ENCODE measurements around the gene NIT2. TPM values are rescaled to one million over a fixed set of nuclear protein-coding genes. Genes with fewer than 3 reads are reported as not detected.

The NIT2 gene, protein sequence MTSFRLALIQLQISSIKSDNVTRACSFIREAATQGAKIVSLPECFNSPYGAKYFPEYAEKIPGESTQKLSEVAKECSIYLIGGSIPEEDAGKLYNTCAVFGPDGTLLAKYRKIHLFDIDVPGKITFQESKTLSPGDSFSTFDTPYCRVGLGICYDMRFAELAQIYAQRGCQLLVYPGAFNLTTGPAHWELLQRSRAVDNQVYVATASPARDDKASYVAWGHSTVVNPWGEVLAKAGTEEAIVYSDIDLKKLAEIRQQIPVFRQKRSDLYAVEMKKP
- total RNA-seq (2012; rRNA removed) = 26.1 and 28.8 TPM in 2 replicates

GRCh38 chr3:100334488-100335351 lies at the start of gene NIT2:
Gene NIT2 (plus strand): TSS chr3:100334757. CDS start chr3:100334792, 35 bp downstream.
- peak within 1 kb of the TSS; percentile 84 for H3K4me2 ChIP-seq (ENCODE audit: low read length)
- peaks cover 14% of the 10 kb centered on the region for H3K4me1 ChIP-seq (ENCODE audit: control insufficient read depth, insufficient read depth, low read length)
- H3K36me3 ChIP-seq (ENCODE audit: insufficient read depth, low read length) = peaks cover 3% of the 10 kb centered on the region
- H3K27me3 ChIP-seq (ENCODE audit: control insufficient read depth, insufficient read depth, low read length) = no peaks in the 10 kb centered on the region
- peak within 1 kb of the TSS; percentile 77 for H3K4me3 ChIP-seq (ENCODE audit: low read length)
- no peaks in the 10 kb centered on the region for H3K9me3 ChIP-seq (replicated peaks; ENCODE audit: low read length)
- H3K9ac ChIP-seq (ENCODE audit: low read depth, low read length) = peak within 1 kb of the TSS; percentile 85

- Histone ChIP-seq H3K4me3 (ENCODE audit: low read length) (no peak overlapping the region), H3K4me2 (ENCODE audit: low read length) (no peak overlapping the region), H3K9me3 (replicated peaks; ENCODE audit: low read length) (no peaks in the 10 kb centered on the region), H3K27me3 (ENCODE audit: control insufficient read depth, insufficient read depth, low read length) (no peaks in the 10 kb centered on the region), H3K36me3 (ENCODE audit: insufficient read depth, low read length) (peaks cover 32% of the 10 kb centered on the region), H3K4me1 (ENCODE audit: control insufficient read depth, insufficient read depth, low read length) (peaks cover 4% of the 10 kb centered on the region), H3K9ac (ENCODE audit: low read depth, low read length) (no peak overlapping the region)
Observed at GRCh38 chr3:100288288-100288894, 46.2 kb upstream of the NIT2 start.

GRCh38 chr3:100289339-100289738 lies 45.2 kb upstream of the NIT2 start:
- H3K9ac ChIP-seq (ENCODE audit: low read depth, low read length) = no peak overlapping the region
- peaks cover 26% of the 10 kb centered on the region for H3K36me3 ChIP-seq (ENCODE audit: insufficient read depth, low read length)

GRCh38 chr3:100295089-100295488 lies 39.5 kb upstream of the NIT2 start:
- no peak overlapping the region for H3K4me3 ChIP-seq (ENCODE audit: low read length)
- peaks cover 38% of the 10 kb centered on the region for H3K36me3 ChIP-seq (ENCODE audit: insufficient read depth, low read length)
- no peaks in the 10 kb centered on the region for H3K27me3 ChIP-seq (ENCODE audit: control insufficient read depth, insufficient read depth, low read length)
- no peak overlapping the region for H3K9ac ChIP-seq (ENCODE audit: low read depth, low read length)
- peaks cover 10% of the 10 kb centered on the region for H3K4me1 ChIP-seq (ENCODE audit: control insufficient read depth, insufficient read depth, low read length)
- H3K9me3 ChIP-seq (replicated peaks; ENCODE audit: low read length) = no peaks in the 10 kb centered on the region
- H3K4me2 ChIP-seq (ENCODE audit: low read length) = no peak overlapping the region

More at GRCh38 chr3:100289339-100289738, 45.2 kb upstream of the NIT2 start:
- Histone ChIP-seq H3K27me3 (ENCODE audit: control insufficient read depth, insufficient read depth, low read length) (no peaks in the 10 kb centered on the region), H3K9me3 (replicated peaks; ENCODE audit: low read length) (no peaks in the 10 kb centered on the region), H3K4me1 (ENCODE audit: control insufficient read depth, insufficient read depth, low read length) (peaks cover 4% of the 10 kb centered on the region), H3K4me3 (ENCODE audit: low read length) (no peak overlapping the region), H3K4me2 (ENCODE audit: low read length) (no peak overlapping the region)

- peaks cover 43% of the 10 kb centered on the region for H3K36me3 ChIP-seq (ENCODE audit: insufficient read depth, low read length)
Observed at GRCh38 chr3:100297784-100298183, 36.8 kb upstream of the NIT2 start.

GRCh38 chr3:100299016-100299415 lies 35.5 kb upstream of the NIT2 start:
- Histone ChIP-seq H3K9me3 (replicated peaks; ENCODE audit: low read length) (no peaks in the 10 kb centered on the region), H3K4me2 (ENCODE audit: low read length) (no peak overlapping the region), H3K9ac (ENCODE audit: low read depth, low read length) (no peak overlapping the region), H3K4me1 (ENCODE audit: control insufficient read depth, insufficient read depth, low read length) (peaks cover 10% of the 10 kb centered on the region), H3K27me3 (ENCODE audit: control insufficient read depth, insufficient read depth, low read length) (no peaks in the 10 kb centered on the region), H3K4me3 (ENCODE audit: low read length) (no peak overlapping the region), H3K36me3 (ENCODE audit: insufficient read depth, low read length) (peaks cover 45% of the 10 kb centered on the region)

More at GRCh38 chr3:100297784-100298183, 36.8 kb upstream of the NIT2 start:
- Histone ChIP-seq H3K9ac (ENCODE audit: low read depth, low read length) (no peak overlapping the region), H3K27me3 (ENCODE audit: control insufficient read depth, insufficient read depth, low read length) (no peaks in the 10 kb centered on the region), H3K9me3 (replicated peaks; ENCODE audit: low read length) (no peaks in the 10 kb centered on the region), H3K4me1 (ENCODE audit: control insufficient read depth, insufficient read depth, low read length) (peaks cover 10% of the 10 kb centered on the region), H3K4me3 (ENCODE audit: low read length) (no peak overlapping the region), H3K4me2 (ENCODE audit: low read length) (no peak overlapping the region)

GRCh38 chr3:100306695-100307094 lies 27.9 kb upstream of the NIT2 start:
- H3K4me2 ChIP-seq (ENCODE audit: low read length) = no peak overlapping the region
- H3K9ac ChIP-seq (ENCODE audit: low read depth, low read length) = no peak overlapping the region
- H3K36me3 ChIP-seq (ENCODE audit: insufficient read depth, low read length) = peaks cover 41% of the 10 kb centered on the region
- H3K27me3 ChIP-seq (ENCODE audit: control insufficient read depth, insufficient read depth, low read length) = no peaks in the 10 kb centered on the region
- no peak overlapping the region for H3K4me3 ChIP-seq (ENCODE audit: low read length)
- no peaks in the 10 kb centered on the region for H3K9me3 ChIP-seq (replicated peaks; ENCODE audit: low read length)
- H3K4me1 ChIP-seq (ENCODE audit: control insufficient read depth, insufficient read depth, low read length) = peaks cover 9% of the 10 kb centered on the region

DNA sequence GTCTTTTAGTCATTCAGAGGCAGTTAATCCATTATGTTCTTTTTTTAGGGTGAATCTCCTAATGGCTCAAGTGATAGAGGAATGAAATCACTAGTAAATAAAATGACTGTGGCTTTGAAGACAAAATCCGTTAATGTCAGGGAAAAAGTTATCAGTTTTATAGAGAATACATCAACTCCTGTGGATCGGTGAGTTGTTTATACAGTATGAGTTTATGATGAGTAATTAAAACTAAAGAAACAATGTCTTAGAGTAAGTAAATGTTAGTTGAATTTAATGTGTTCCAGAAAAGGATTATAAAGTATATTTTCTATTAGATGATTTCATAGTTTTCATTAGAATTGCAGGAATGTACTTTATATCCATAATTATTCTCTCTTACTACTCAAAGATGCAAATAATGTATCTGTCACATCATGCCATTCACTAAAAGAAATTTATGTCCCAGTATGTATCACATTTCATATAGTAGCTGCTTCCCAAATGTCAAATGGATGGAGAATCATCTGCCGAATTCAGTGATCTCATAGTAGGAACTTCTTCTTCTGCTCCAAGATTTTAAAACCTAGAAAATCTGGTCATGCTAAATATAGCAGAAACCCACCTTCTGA lies 24.1 kb upstream of the NIT2 start:
- Histone ChIP-seq H3K9me3 (replicated peaks; ENCODE audit: low read length) (no peaks in the 10 kb centered on the region), H3K4me1 (ENCODE audit: control insufficient read depth, insufficient read depth, low read length) (peaks cover 9% of the 10 kb centered on the region), H3K4me3 (ENCODE audit: low read length) (no peak overlapping the region), H3K36me3 (ENCODE audit: insufficient read depth, low read length) (peaks cover 23% of the 10 kb centered on the region), H3K9ac (ENCODE audit: low read depth, low read length) (no peak overlapping the region), H3K27me3 (ENCODE audit: control insufficient read depth, insufficient read depth, low read length) (no peaks in the 10 kb centered on the region), H3K4me2 (ENCODE audit: low read length) (no peak overlapping the region)

DNA sequence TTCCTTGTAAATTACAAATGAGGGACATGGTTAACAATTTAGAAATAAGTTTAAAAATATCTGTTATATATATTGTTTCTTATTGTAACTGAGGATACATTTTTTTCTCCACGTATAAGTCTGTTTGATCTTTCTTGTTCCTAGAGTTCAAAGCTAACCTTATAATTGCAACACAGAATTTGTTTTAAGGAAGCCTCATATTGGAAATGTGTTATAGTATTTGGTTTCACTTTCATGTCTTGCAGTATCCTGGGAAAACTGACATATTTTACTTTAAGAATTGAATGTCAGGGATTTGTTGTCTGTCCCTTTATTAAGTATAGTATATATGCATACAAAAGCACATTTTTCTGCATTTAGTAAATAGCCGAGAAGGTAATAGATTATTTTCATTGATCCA lies 23.5 kb upstream of the NIT2 start:
- Histone ChIP-seq H3K4me3 (ENCODE audit: low read length) (no peak overlapping the region), H3K4me1 (ENCODE audit: control insufficient read depth, insufficient read depth, low read length) (peaks cover 9% of the 10 kb centered on the region), H3K9ac (ENCODE audit: low read depth, low read length) (no peak overlapping the region), H3K27me3 (ENCODE audit: control insufficient read depth, insufficient read depth, low read length) (no peaks in the 10 kb centered on the region), H3K36me3 (ENCODE audit: insufficient read depth, low read length) (peaks cover 24% of the 10 kb centered on the region), H3K4me2 (ENCODE audit: low read length) (no peak overlapping the region), H3K9me3 (replicated peaks; ENCODE audit: low read length) (no peaks in the 10 kb centered on the region)

- Histone ChIP-seq H3K9me3 (replicated peaks; ENCODE audit: low read length) (no peaks in the 10 kb centered on the region), H3K4me2 (ENCODE audit: low read length) (no peak overlapping the region), H3K4me1 (ENCODE audit: control insufficient read depth, insufficient read depth, low read length) (peaks cover 6% of the 10 kb centered on the region), H3K27me3 (ENCODE audit: control insufficient read depth, insufficient read depth, low read length) (no peaks in the 10 kb centered on the region), H3K36me3 (ENCODE audit: insufficient read depth, low read length) (peaks cover 27% of the 10 kb centered on the region), H3K4me3 (ENCODE audit: low read length) (no peak overlapping the region), H3K9ac (ENCODE audit: low read depth, low read length) (no peak overlapping the region)
Observed at GRCh38 chr3:100316641-100317069, 17.9 kb upstream of the NIT2 start.

DNA sequence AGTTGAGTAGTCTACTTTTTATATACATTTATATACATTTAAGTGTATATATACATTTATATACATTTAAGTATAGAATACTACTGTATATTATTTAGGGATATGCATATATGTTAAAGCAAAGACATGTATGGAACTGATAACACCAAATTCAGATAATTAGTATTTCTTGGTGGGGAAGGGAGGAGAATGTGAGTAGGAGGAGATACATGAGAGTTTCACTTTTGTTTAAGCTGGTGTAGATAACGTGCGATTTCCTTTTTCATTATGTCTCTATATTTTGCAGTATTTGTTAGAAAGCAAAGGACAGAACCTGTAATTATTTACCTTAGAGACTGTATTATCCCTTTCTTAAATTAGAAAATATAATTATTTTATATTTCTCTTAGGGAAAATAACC lies 16.6 kb upstream of the NIT2 start:
- no peak overlapping the region for H3K4me3 ChIP-seq (ENCODE audit: low read length)
- no peaks in the 10 kb centered on the region for H3K27me3 ChIP-seq (ENCODE audit: control insufficient read depth, insufficient read depth, low read length)
- peaks cover 22% of the 10 kb centered on the region for H3K36me3 ChIP-seq (ENCODE audit: insufficient read depth, low read length)
- peaks cover 6% of the 10 kb centered on the region for H3K4me1 ChIP-seq (ENCODE audit: control insufficient read depth, insufficient read depth, low read length)
- no peak overlapping the region for H3K4me2 ChIP-seq (ENCODE audit: low read length)
- H3K9ac ChIP-seq (ENCODE audit: low read depth, low read length) = no peak overlapping the region
- no peaks in the 10 kb centered on the region for H3K9me3 ChIP-seq (replicated peaks; ENCODE audit: low read length)
